ENCODE data around the gene PRR36. TPM values are rescaled to one million over a fixed set of nuclear protein-coding genes. Genes with fewer than 3 reads are reported as not detected.

PRR36 gene
- total RNA-seq, 1 experiment from 2014 or later: 12.9 TPM

GRCh38 chr19:7888145-7888825 lies 14.1 kb upstream of the PRR36 start, which contains the start of gene LRRC8E:
TSS of gene LRRC8E (plus strand) at chr19:7888510. CDS start at chr19:7895604, 7,094 bp downstream.
- ChIA-PET CTCF (interaction anchor here (0.8 kb wide), 1 partner anchor 56 kb away, joined by 4 read pairs; the partner anchor contains the start of gene TIMM44), POLR2A (ENCODE audit: unreplicated experiment) (no interaction called here)
- H3K9me3 ChIP-seq (ENCODE audit: insufficient read depth, low read depth): no peaks in the 10 kb centered on the region
- intact Hi-C loops (cut with micrococcal nuclease; ENCODE audit: unreplicated experiment): loop anchor here (2.0 kb wide), 1 partner anchor 19 kb away; no protein-coding TSS in a partner anchor
- H3K79me2 ChIP-seq (ENCODE audit: low read depth): peaks cover 47% of the 10 kb centered on the region
- peaks cover 26% of the 10 kb centered on the region; the same call in 1 of the 2 replicates for H3F3A ChIP-seq (ENCODE audit: insufficient read depth, low read depth)
- TF ChIP-seq EZH2 (IDR thresholded peaks at IDR 0.05; ENCODE audit: low read depth) (no peak), CTCF (conservative IDR thresholded peaks at IDR 0.05) (no peak)
- no peaks in the 10 kb centered on the region for H3K36me3 ChIP-seq (ENCODE audit: low read depth)
- H3K27ac ChIP-seq: 0 out of 2 replicates have a peak within 1 kb of the TSS, but pooled peaks have one; percentile 5
- peaks cover 26% of the 10 kb centered on the region for H3K4me1 ChIP-seq (replicated peaks; ENCODE audit: insufficient read depth)
- peak within 1 kb of the TSS; percentile 88 for H2AFZ ChIP-seq
- H3K4me3 ChIP-seq: peak within 1 kb of the TSS; percentile 87
- no peaks in the 10 kb centered on the region for H3K9me2 ChIP-seq (ENCODE audit: insufficient read depth)
- H3K27me3 ChIP-seq (ENCODE audit: insufficient read depth, low read depth): no peaks in the 10 kb centered on the region
- no TSS peak for BruUV-seq (replicated peaks)
- H3K4me2 ChIP-seq: peak within 1 kb of the TSS; percentile 82
- no peaks in the 10 kb centered on the region for H4K20me1 ChIP-seq (ENCODE audit: insufficient read depth)
- peak; percentile 61 to 86 for DNase-seq

GRCh38 chr19:7887408-7888144 lies 13.4 kb upstream of the PRR36 start:
- Histone ChIP-seq H3K27me3 (ENCODE audit: insufficient read depth, low read depth) (no peaks in the 10 kb centered on the region), H3K9me2 (ENCODE audit: insufficient read depth) (no peaks in the 10 kb centered on the region), H4K20me1 (ENCODE audit: insufficient read depth) (peaks cover 2% of the 10 kb centered on the region; the same call in 1 of the 2 replicates), H3K27ac (0 out of 2 replicates have a peak overlapping the region, but pooled peaks have one; percentile 5), H3K9me3 (ENCODE audit: insufficient read depth, low read depth) (no peaks in the 10 kb centered on the region), H3F3A (ENCODE audit: insufficient read depth, low read depth) (peaks cover 31% of the 10 kb centered on the region), H3K4me2 (peak overlapping the region; percentile 82), H3K79me2 (ENCODE audit: low read depth) (peaks cover 40% of the 10 kb centered on the region), H2AFZ (peak overlapping the region; percentile 88), H3K4me3 (peak overlapping the region; percentile 87), H3K4me1 (replicated peaks; ENCODE audit: insufficient read depth) (peaks cover 19% of the 10 kb centered on the region; the same call in 1 of the 2 replicates), H3K36me3 (ENCODE audit: low read depth) (no peaks in the 10 kb centered on the region)
- ChIA-PET POLR2A (ENCODE audit: unreplicated experiment) (interaction anchor here (0.6 kb wide), 1 partner anchor 315 kb away, joined by 3 read pairs; no protein-coding TSS in a partner anchor), CTCF (interaction anchor here (0.5 to 0.8 kb wide), 3 partner anchors 15 to 434 kb away, joined by 4 to 7 read pairs (median 6); partner anchors contain the start of genes NDUFA7, RPS28 and TIMM44)
- DNase-seq: no peak
- TF ChIP-seq CTCF (conservative IDR thresholded peaks at IDR 0.05) (no peak), EZH2 (IDR thresholded peaks at IDR 0.05; ENCODE audit: low read depth) (no peak)
- intact Hi-C loops (cut with micrococcal nuclease; ENCODE audit: unreplicated experiment): loop anchor here (2.0 kb wide), 1 partner anchor 19 kb away; no protein-coding TSS in a partner anchor
- TSS peak; percentile 49 for BruUV-seq (replicated peaks)

- ChIA-PET CTCF (no interaction called here), POLR2A (ENCODE audit: unreplicated experiment) (no interaction called here)
- H3K27ac ChIP-seq: no peak overlapping the region
- no TSS peak for BruUV-seq (replicated peaks)
- H3F3A ChIP-seq (ENCODE audit: insufficient read depth, low read depth): peaks cover 38% of the 10 kb centered on the region
- no peaks in the 10 kb centered on the region for H3K9me3 ChIP-seq (ENCODE audit: insufficient read depth, low read depth)
- H3K36me3 ChIP-seq (ENCODE audit: low read depth): no peaks in the 10 kb centered on the region
- TF ChIP-seq EZH2 (IDR thresholded peaks at IDR 0.05; ENCODE audit: low read depth) (no peak), CTCF (conservative IDR thresholded peaks at IDR 0.05) (no peak)
- no peak overlapping the region for H3K4me3 ChIP-seq
- H3K79me2 ChIP-seq (ENCODE audit: low read depth): peaks cover 23% of the 10 kb centered on the region
- peaks cover 19% of the 10 kb centered on the region; the same call in 1 of the 2 replicates for H3K4me1 ChIP-seq (replicated peaks; ENCODE audit: insufficient read depth)
- no peak overlapping the region for H2AFZ ChIP-seq
- no peak for DNase-seq
- H4K20me1 ChIP-seq (ENCODE audit: insufficient read depth): peaks cover 3% of the 10 kb centered on the region; the same call in 1 of the 2 replicates
- no peaks in the 10 kb centered on the region for H3K9me2 ChIP-seq (ENCODE audit: insufficient read depth)
- no peaks in the 10 kb centered on the region for H3K27me3 ChIP-seq (ENCODE audit: insufficient read depth, low read depth)
- H3K4me2 ChIP-seq: no peak overlapping the region
- intact Hi-C loops (cut with micrococcal nuclease; ENCODE audit: unreplicated experiment): no loop called here
Measured at GRCh38 chr19:7885818-7886217, 11.6 kb upstream of the PRR36 start.
